GM21825 (cell line): ENCODE data around the gene MRPL54.

Experiments used
- ATAC-seq: cut with Tn5 transposase; IDR thresholded peaks from one replicate; pipeline ENCODE4 v1.9.1; 2021; ENCODE audit warnings: mild to moderate bottlenecking, moderate library complexity; ENCODE audit not compliant: unreplicated experiment

MRPL54 gene

DNA sequence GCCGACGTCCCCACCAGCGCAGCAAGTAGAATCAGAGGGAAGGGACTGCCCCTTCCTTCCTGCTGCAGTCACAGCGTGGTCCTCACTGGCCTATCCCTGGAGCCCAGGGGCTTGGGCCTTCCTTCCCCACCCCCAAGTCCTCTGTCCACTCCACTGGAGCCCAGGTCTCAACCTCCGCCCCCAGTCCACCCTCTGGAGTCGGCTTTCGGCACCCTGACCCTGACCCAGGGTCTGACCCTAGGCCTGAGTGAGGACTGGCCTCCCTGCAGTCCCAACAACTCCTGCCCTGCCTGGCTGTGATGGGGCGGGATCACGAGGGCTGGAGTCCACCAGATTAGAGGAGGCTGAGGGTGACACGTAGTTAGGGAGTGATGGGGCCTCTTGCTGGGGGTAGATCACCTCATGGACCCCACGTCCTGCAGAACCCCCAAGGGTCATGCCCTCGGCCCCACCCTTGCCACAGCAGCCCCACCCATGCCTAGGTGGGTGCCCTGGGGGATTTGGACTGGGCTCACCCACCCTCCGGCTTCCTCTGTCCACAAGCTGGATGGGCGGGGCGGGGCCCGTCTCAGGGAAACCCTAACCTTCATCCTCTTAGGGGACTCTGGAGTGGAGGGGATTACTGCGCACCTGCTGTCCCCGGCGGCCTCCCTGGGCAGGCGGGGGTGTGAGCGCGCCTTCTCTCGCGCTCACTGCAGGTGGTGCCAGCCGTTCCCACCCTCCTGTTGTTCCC is 5.7 kb downstream of the MRPL54 start:
- no peak for ATAC-seq

DNA sequence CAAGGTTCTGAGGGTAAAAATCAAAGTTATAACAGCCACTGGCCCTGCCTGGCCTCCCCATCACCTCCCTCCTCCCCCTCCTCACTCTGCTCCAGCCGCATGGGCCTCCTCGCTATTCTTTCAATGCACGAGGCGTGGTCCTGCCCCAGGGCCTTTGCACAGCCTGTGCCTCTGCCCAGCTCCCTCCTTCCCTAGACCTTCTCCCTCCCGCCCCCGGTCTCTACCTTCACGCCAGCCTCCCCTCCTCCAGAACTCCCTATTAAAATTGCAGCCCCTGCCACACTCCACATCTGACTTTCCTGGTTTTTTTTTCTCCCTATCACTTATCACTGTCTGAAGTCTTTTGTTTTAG is 6.2 kb downstream of the MRPL54 start:
- ATAC-seq = no peak

DNA sequence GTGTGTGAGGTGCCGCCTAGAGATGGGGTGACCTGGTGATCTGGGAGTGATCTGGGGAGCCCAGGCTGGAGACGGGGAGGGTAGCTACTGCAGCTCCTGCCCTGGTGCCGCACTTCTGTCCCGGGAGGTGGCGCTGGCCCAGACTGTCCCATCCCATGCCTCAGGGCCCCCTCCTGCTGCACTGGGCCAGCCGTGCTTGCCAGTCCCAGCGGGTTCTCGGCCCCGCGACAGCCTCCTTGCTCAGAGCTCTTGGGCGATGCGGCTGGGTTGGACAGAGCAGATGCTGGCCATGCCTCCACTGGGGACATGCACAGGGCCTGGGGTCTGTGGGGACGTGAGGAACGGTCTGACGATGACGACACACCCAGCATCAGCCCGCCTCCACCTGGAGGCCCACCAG is 7.0 kb downstream of the MRPL54 start:
- ATAC-seq = no peak

DNA sequence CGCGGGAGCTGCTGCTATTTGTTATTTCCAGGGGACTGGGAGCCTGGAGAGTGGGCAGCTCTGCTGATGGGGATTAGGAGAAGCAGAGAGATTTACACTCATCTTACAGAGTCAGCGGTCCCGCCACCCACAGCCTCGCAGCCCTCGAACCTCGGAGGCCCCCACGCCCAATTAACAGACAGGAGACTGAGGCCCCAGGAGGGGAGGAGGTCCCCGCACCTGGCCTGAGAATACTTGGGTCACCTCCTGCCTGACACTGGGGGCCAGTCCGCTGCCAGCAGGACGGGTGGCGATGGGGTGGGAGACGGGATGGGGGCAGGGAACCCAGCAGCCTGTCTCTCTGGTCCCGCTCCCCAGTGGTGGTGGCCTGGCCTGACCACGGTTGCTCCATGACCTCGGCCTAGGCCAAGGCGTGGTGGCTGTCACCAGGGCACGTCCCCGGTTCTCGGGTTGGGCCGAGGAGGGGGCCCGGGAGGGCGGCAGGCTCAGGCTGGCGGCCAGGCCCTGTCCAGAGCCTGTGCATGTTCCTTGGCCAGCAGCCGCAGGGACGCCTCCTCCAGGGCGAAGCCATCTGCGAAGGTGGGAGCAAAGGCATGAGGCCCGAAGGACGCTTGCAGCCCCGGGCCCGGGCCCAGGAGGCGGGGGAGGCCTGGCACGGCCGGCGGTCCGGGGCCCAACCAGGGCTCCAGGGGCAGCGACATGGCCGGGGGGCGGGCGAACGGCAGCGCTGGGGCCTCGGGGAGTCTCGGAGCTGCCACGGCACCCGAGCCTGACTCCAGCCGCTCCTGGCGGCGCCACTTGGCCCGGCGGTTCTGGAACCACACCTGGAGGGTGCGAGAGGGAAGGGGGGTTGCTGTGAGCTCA is 7.9 kb downstream of the MRPL54 start:
- no peak for ATAC-seq

DNA sequence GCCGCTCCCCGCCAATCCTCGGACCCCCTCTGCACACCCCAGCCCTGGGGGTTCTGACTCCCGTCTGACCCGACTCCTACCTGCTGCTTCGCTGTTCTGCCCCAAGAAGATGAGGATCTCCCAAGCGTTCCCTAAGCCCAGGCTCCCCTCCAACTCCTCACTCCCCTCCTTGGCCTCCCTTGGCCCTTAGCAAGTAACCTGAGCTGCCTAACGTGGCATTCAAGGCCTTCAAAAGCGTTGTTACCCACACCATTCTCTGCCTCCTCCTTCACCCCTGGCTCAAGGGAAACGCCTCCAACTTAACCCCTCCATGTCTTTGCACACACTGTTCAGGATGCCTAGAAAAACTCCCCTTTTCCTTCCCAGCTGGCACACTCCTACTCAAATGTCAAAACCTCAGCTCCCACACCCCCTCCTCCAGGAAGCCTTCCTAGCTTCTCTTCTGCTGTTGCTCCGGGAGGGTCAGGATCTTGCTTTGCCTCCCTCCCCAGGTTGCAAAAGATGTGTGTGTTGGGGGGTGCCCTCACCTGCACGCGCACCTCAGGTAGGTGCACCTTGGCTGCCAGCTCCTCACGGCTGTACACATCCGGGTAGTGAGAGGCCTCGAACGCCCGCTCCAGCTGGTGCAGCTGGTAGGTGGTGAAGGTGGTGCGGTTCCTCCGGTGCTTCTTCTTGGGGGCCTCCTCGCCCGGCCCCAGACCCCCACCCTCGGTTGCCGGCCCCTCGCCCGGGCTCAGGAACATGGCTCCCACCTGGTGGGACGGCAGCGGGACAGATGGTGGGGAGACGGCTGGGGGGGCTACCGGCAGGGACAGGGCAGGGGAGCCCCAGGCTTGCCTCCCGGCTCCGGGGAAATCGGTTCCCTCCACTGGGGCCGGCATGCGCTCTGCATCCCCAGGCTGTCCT is 8.8 kb downstream of the MRPL54 start:
- ATAC-seq = no peak

DNA sequence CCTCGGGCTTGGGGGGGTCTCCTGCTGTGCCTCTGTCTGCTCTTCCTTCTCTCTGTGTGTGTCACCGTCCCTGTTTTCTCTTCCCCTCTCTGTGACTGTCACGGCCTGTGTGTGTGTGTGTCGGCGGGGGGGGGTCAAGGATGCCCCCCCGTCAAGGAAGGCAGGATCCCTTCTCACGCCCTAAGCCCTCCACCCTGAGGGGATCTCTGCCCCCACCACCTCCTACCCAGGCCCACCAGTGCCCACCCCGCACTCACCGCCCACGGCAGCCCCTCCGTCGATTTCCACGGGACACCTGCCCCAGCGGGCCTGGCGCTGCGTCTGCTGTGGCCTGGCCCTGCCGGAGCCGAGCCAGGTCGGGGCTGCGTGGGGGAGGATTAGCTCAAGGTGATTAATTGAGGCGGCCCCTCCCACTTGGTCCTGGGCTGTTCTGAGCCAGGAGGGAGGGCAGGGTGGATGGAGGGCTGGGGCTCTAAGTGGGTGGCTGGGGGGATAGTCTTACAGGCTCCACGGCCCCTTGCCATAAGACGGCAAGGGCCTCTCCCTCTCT is 9.5 kb downstream of the MRPL54 start, which contains the start of gene RAX2:
Gene RAX2 (minus strand): TSS at position 323 of the 550 bp plus-strand sequence. CDS start 486 bp downstream, outside the sequence.
- ATAC-seq = no peak

DNA sequence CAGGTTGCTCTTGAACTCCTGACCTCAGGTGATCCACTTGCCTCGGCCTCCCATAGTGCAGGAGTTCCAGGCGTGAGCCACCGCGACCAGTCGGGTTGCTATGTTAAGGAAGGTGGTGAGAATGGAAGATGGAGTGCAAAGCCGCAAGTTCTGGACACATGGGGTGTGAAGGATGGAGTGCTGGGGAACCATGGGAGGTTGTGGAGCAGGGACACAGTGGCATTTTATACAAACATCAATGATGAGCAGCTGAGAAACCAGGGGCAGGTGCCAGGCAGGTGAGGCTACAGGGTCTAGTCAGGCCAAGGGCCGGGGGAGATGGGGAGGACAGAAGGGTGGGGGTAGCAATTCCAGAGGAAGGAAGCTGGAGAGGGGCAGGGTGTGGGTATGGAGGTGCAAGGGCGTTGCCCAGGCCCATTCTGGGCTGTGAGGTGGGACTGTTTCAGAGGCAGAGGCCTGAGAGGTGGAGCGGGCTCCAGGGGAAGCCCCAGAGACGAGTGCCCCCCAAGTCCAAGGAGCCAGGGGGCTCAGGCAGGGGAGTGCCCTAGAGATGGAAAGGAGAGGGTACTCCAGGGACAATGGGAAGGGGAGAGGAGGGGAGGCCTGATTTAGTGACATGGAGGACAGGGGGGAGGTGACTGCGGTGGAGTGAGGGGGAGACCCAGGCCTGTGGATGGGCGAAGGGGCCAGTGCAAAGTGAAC is 11.5 kb downstream of the MRPL54 start:
- ATAC-seq = no peak

DNA sequence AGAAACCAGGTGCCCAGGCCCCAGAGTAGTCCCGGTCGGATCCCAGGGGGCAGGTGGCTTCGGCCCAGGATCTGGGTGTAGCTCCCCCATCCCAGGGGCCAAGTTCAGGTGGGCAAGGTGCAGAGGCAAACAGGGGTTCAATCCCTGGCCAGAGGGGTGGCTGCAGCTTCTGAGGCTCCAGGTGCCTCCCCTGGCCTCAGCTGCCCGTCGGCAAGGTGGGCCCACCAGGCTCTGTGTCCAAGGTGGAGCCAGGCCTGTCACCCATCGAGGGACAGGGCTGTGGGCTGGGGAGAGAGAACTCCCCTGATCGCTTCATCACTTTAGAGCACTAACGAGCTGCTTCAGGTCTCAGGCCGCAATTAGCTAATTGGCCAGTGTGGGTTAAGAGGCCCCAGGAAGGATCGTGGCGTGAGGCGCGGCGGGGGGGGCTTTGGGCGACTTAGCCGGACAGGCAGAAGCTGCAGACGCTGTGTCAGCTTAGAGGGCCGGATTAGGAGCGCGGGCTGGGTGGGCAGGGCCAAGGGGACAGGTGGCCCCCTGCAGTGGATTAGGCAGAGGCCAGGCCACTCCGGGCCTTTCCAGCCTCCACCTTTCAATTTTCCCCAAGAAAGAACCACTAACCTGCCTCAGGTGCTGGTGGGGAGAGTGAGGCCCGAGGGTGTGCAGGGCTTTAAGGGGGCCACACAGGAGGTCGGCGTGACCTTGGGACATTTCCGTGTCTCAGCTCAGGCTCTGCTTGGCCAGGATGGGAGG is 12.3 kb downstream of the MRPL54 start:
- ATAC-seq = no peak

DNA sequence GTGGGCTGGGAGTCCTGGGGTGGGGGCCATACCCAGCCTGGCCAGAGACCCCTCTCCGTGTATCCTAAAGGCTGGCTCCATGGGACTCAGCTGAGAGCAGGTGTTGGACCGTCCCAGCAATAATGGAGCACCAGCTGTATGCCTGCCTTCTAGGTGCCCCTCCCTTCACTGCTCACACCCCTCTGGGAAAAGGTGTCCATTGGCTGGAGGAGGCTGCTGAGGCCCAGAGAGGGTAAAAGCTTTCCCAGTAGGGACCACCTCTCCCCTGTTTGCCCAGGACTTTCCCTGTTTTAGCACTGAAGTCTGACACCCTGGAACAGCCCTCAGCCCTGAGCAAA is 12.9 kb downstream of the MRPL54 start:
- no peak for ATAC-seq

DNA sequence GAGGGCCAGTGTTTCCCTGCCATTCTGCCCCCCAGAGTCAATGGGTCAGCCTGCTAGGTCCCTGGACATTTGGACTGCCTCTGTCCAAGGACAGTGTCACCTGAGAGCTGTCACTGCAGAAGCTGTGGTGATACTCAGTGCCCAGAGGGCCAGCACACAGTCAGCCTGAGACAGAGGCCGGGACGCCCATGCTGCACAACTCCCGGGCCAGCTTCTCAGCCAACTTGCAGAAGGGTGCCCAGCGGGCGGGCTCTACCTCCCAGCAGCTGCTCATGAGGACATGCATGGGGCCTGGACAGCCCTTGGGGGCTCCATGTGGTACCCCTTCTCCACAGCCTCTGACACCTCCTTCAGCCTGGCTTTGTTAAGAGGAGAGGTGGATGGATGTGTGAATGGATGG is 13.3 kb downstream of the MRPL54 start:
- no peak for ATAC-seq

DNA sequence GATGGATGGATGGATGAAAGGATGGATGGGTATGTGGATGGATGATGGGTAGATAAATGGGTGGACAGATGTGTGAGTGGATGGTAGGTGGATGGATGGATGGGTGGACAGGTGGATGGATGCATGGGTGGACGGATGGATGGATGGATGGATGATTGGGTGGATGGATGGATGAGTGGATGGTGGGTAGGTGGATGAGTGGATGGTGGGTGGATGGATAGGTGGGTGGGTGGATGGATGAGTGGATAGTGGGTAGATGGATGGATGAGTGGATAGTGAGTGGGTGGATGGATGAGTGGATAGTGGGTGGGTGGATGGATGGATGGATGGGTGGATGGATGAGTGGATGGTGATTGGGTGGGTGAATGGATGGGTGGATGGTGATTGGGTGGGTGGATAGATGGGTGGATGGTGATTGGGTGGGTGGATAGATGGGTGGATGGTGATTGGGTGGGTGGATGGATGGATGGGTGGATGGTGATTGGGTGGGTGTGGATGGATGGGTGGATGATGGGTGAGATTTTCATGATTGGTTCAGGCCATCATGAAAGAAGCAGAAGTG is 14.1 kb downstream of the MRPL54 start:
- no peak for ATAC-seq

DNA sequence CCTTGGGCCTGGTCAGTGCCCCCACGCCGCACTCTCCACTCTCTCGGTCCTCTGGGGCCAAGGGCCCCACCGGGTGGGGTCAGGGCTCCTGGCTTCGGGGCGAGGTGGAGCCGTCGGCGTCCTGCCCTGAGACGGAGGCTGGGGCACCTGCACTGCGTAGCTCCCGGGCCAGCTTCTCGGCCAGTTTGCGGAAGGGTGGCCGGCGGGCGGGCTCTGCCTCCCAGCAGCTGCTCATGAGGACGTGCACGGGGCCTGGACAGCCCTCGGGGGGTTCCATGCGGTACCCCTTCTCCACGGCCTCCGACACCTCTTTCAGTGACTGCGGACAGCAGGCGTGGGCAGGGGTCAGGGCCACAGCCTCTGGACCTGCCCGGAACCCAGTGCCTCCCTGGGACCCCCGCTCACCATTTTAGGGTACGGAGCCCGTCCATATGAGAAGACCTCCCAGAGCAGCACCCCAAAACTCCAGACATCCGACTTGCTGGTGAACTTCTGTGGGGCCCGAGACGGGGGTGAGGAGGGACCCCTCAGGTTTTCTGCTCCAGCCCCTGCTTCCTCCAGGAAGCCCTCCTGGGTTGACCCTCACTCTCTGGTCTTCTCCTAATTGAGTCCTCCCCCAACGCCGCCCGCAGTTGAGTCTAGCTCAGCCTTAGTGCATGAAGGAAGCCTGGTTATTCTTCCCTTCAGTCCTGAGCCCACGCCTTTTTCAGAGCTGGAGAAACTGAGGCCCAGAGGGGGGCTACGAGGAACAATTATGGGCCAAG is 15.8 kb downstream of the MRPL54 start:
- ATAC-seq = no peak

DNA sequence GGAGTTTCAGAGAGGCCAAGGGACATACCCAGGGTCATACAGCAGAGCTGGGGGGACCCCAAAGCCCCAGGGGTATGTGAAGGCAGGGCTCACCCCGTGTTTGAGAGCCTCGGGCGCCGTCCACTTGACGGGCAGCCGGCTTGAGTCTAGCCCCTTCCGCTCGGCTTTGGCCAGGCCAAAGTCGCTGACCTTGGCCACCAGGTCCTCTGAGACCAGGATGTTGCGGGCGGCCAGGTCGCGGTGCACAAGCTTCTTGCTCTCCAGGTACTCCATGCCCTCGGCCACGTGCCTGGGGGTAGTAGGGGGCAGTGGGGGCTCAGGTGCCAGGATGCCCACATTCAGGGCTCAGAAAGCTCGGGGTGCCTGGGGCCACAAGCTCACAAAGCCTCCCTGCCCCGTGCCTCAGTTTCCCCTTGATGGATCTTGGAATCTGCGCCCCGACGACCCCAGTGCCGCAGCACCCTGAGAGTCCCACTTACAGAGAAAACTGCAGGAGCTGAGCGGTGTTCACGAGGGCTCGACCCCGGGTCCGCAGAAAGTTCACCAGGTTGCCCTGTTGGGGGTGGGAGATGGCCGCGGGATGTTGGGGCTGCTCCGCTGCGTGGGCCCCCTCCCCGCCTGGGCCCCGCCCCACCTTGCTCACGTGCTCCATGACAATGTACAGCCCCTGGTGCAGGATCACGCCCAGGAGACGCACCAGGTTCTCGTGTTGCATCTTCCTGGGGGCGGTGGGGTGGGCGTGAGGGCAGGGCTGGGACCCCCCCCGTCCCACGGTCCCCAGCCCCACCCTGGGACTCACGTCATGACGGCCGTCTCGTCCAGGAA is 16.6 kb downstream of the MRPL54 start:
- ATAC-seq = no peak

DNA sequence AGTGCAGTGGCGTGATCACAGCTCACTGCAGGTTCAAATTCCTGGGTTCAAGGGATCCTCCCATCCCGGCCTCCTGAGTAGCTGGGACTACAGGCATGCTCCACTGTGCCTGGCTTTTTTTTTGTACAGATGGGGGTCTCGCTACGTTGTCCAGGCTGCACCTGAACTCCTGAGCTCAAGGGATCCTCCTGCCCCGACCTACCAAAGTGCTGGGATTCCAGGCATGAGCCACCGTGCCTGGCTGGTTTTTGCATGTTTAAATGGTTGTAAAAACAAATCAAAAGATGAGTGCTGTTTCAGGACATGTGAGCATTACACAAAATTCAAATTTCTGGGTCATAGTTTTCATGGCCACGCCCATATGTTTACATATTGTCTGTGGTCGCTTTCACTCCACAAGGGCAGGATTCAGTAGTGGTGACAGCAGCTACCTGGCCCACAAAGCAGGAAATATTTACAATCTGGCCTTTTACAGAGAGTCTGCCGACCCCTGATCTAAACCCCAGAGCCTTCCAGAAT is 18.4 kb downstream of the MRPL54 start:
- ATAC-seq = no peak

DNA sequence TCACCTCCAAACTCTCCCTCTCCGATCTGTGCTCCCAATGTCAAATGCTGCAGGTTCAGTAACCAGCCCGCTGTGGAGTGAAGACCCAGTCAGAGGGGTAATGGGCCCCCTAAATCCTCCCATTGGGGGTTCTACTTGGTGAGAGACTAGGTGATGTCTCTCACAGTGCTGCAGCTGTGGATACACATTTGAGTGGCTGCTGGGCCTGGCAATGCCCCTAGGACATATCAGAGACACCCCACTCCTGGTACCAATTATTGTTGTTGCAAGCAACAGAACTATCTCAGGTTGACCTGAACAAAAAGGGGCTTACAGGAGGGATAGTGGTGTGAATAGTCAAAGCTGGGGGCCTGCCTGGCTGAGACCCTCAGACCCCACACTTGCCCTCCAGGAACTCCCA is 19.1 kb downstream of the MRPL54 start:
- no peak for ATAC-seq

DNA sequence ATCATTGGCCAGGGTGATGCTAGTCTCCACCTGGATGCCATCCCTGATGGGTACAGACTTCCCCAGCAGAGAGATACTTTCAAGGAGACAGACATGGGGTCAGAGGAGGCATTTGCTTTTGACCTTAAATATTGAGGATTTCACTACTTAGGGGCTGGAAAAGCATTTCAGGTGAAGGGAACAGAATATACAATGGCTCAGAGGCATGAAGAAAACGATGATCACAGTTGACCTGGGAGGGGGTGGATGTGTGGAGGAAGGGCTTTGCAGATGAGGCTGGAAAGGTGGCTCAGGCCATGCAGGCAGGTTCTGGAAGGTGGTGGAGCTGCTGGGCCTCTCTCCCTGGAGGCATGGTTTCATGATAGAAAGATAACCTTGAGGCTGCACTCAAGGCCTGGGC is 19.8 kb downstream of the MRPL54 start:
- ATAC-seq = no peak

DNA sequence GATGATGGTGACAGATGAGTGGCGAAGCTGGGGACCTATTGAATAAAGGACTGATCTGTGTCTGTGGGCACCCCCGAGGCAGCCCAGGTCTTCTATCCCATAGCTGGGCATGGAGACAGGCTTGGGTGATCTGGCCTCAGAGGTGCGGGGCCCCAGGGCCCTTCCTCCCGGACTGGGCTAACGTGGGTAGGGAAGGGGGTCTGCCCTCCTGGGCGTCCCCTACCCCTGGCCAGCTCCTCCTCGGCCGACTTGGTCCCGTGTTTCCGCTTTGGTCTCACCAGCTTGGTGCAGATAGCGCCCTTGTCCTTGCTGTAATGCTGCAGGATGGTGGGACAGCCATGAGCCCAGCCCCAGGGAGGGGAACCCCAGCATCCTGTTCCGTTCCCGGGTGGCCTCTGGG is 20.4 kb downstream of the MRPL54 start:
- ATAC-seq = no peak
